ENCODE results near the gene PTPN13.
"Not testable (repeated sequence)": the region's sequence is repeated elsewhere in the genome, so short reads cannot be mapped to it uniquely, and the experiment has no call there.

Gene PTPN13

DNA sequence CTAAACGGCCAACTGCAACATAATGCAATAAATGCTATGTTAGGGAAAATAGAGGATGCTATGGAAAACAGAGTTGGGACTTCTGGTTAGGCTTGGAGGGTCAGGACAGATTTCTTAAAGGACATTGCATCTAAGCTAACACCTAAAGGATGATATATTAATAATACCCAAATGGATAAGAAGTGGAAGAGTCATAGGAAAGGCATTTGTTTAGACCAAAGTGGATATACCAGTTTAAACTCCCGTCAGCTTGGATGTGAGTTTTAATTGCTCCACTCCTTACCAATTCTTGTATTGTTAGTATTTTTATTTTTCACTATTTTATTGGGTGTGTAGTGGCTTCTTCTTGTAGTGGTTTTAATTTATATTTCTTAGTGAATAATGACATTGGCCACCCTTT lies 93.9 kb downstream of the PTPN13 start:
- in situ Hi-C loops (cut with HindIII; ENCODE audit: low sequenced_read_pairs): no loop called here

DNA sequence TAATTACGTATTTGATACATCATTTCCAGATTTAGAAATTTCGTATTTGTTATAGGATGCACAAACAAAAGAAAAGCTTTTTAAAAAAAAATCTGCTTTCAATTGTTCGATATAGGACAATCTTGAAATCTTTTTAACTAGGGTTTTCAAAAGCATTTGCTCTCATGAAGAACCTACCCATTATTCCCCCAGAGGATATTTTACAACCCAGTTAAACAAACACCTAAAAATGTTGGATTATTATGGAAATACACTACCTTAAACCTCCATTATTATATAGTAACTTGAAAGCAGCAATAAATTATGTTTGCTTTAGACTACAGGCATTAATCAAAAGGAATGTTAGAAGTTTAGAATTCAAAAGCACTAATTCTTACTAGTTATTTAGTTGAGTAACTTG lies 110.5 kb downstream of the PTPN13 start:
- in situ Hi-C loops (cut with HindIII; ENCODE audit: low sequenced_read_pairs): no loop called here

DNA sequence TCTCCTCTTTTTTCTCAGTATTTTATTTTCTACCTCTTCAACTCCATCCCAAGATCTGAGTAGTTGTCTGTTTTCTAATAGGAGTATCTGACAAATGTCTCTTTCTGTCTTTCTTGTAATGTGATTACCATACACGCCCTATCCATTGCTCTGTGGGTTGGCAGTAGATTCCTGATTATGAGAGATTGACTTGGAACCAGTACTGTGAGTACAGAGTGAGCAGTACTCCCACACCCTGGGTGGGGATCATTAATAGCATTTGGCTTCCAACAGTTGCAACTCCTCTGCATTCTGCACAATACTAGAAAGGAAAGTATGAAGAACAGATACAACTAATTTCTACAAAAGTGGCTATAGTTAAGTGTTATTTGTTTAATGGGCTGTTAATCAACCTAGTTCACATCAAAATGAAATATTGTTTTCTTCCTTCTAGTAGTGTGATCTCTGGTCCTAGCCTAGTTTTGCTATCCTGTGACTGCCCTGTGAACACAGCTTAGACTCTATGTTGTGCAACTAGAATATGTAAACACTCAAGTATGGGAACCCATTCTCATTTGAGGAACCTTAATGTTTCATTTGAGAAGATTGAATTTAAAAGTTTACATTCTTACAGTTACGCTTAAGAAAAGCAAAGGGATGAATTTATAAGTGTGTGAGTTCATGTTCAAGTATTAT lies 112.9 kb downstream of the PTPN13 start:
- in situ Hi-C loops (cut with HindIII; ENCODE audit: low sequenced_read_pairs): no loop called here

- in situ Hi-C loops (cut with HindIII; ENCODE audit: low sequenced_read_pairs): no loop called here
These were observed 123.5 kb downstream of the PTPN13 start for GRCh38 chr4:86717651-86718050.

- in situ Hi-C loops (cut with HindIII; ENCODE audit: low sequenced_read_pairs): no loop called here
These were observed 124.0 kb downstream of the PTPN13 start for GRCh38 chr4:86718152-86718551.

DNA sequence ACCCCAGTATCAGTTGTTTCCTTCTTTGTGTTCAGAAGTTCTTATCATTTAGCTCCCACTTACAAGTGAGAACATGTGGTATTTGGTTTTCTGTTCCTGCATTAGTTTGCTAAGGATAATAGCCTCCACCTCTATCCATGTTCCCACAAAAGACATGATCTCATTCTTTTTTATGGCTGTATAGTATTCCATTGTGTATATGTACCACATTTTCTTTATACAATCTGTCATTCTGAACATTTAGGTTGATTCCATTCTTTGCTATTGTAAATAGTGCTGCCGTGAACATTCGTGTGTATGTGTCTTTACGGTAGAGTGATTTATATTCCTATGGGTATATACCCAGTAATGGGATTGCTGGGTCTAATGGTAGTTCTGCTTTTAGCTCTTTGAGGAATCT lies 125.0 kb downstream of the PTPN13 start:
- in situ Hi-C loops (cut with HindIII; ENCODE audit: low sequenced_read_pairs): not testable (repeated sequence)

DNA sequence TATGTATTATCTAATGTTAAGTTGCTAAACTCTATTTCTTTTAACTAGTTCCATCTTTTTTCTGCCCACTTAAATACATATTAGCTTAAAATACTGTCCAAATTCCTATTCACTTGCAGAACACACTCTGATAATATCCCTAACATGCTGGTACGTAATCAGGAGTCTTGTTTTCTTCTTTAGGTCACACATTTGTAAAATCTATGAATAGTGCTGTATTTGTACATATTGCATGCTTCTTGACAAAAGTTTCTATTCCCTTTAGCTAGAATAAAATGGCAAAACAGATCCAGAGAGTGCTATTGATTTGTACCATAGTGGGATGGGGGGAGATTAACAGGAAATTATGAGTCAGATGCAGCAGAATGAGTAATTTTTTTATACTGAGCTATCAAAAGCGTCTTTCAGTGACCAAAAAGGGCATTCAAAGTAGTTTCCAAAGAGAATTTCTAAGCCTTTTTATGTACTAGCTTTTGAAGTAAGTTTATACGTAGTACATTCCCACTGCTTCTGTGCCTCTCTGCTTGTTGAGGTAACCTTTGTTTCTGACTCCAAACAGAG lies 126.5 kb downstream of the PTPN13 start:
- in situ Hi-C loops (cut with HindIII; ENCODE audit: low sequenced_read_pairs): no loop called here

- in situ Hi-C loops (cut with HindIII; ENCODE audit: low sequenced_read_pairs): no loop called here
These were observed 127.3 kb downstream of the PTPN13 start for GRCh38 chr4:86721412-86721811.

- in situ Hi-C loops (cut with HindIII; ENCODE audit: low sequenced_read_pairs): no loop called here
These were observed 136.2 kb downstream of the PTPN13 start for GRCh38 chr4:86730310-86730709.

- in situ Hi-C loops (cut with HindIII; ENCODE audit: low sequenced_read_pairs): no loop called here
These were observed 143.1 kb downstream of the PTPN13 start for GRCh38 chr4:86737244-86737643.

GRCh38 chr4:86741846-86742245 lies 147.7 kb downstream of the PTPN13 start:
- in situ Hi-C loops (cut with HindIII; ENCODE audit: low sequenced_read_pairs): no loop called here

GRCh38 chr4:86744570-86744969 lies 150.5 kb downstream of the PTPN13 start:
- in situ Hi-C loops (cut with HindIII; ENCODE audit: low sequenced_read_pairs): no loop called here

GRCh38 chr4:86749121-86749520 lies 155.0 kb downstream of the PTPN13 start:
- in situ Hi-C loops (cut with HindIII; ENCODE audit: low sequenced_read_pairs): no loop called here

DNA sequence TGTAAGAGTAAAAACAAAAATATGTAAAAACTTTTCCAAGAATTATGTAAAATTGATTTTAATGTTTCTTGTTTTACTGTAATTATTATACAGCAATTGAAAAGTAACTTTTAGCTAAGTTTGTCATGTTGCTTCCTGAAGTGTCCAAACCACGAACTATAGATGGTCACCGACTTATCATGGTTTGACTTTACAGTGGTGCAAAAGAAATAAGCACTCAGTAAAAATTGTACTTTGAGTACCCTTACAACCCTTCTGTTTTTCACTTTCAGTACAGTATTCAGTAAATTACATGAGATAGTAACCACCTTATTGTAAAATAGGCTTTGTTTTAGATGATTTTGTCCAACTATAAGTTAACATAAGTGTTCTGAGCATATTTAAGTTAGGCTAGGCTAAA lies 161.3 kb downstream of the PTPN13 start:
- in situ Hi-C loops (cut with HindIII; ENCODE audit: low sequenced_read_pairs): no loop called here

- in situ Hi-C loops (cut with HindIII; ENCODE audit: low sequenced_read_pairs): no loop called here
These were observed 163.4 kb downstream of the PTPN13 start for GRCh38 chr4:86757468-86757867.

DNA sequence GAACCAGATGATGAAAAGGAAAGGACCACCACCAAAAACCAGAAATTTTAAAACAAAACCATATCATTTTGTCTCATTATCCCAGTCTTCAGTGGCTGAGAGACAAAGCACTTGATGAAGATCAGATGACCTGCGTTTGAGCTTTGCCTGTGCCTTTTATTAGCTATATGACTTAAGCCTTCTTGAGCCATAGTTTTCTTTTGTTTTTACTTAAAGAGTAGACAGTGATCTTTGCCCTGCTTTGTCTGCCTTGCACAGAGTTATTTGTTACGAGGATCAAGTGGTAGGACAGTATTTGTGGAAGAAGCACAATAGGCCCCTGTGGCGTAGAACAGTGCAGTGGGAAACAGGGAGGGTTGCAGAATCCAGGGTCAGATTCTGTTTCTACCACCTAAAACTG lies 165.2 kb downstream of the PTPN13 start:
- in situ Hi-C loops (cut with HindIII; ENCODE audit: low sequenced_read_pairs): no loop called here

DNA sequence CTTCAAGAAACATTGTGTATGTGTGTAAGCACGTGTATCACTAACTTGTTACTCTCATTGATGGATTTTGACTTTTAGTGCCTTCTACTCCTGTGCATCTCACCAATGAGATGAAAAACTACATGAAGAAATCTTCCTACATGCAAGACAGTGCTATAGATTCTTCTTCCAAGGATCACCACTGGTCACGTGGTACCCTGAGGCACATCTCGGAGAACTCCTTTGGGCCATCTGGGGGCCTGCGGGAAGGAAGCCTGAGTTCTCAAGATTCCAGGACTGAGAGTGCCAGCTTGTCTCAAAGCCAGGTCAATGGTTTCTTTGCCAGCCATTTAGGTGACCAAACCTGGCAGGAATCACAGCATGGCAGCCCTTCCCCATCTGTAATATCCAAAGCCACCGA lies 168.5 kb downstream of the PTPN13 start:
- in situ Hi-C loops (cut with HindIII; ENCODE audit: low sequenced_read_pairs): no loop called here

DNA sequence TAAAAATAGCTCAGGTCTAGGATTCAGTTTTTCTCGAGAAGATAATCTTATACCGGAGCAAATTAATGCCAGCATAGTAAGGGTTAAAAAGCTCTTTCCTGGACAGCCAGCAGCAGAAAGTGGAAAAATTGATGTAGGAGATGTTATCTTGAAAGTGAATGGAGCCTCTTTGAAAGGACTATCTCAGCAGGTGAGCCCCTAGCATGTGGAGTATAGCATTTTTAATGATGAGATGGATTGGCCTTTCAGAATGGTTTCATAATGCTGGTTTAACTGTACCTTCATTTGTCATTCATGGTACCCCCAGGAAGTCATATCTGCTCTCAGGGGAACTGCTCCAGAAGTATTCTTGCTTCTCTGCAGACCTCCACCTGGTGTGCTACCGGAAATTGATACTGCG lies 175.7 kb downstream of the PTPN13 start:
- in situ Hi-C loops (cut with HindIII; ENCODE audit: low sequenced_read_pairs): no loop called here

DNA sequence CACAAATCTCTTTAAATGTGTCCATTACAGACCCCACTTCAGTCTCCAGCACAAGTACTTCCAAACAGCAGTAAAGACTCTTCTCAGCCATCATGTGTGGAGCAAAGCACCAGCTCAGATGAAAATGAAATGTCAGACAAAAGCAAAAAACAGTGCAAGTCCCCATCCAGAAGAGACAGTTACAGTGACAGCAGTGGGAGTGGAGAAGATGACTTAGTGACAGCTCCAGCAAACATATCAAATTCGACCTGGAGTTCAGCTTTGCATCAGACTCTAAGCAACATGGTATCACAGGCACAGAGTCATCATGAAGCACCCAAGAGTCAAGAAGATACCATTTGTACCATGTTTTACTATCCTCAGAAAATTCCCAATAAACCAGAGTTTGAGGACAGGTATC lies 177.0 kb downstream of the PTPN13 start:
- in situ Hi-C loops (cut with HindIII; ENCODE audit: low sequenced_read_pairs): no loop called here

GRCh38 chr4:86775061-86775460 lies 180.9 kb downstream of the PTPN13 start:
- in situ Hi-C loops (cut with HindIII; ENCODE audit: low sequenced_read_pairs): no loop called here

DNA sequence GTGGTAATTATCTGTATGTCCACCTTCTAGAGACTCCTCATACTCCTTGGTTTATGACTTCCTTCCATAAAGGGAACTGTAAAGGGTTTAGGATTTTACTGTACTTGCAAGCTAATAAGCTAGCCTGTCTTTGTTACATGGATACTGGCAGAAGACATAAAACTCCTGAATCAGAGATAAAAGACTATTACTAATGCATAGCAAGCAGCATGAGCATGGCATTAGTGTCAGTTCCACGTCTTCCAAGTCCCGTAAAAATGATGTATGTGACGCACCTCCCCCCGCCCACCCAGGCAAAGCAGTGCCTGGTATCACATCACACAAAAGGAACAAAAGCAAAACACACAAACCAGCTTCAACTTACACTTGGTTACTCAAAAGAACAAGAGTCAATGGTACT lies 184.1 kb downstream of the PTPN13 start:
- in situ Hi-C loops (cut with HindIII; ENCODE audit: low sequenced_read_pairs): no loop called here

DNA sequence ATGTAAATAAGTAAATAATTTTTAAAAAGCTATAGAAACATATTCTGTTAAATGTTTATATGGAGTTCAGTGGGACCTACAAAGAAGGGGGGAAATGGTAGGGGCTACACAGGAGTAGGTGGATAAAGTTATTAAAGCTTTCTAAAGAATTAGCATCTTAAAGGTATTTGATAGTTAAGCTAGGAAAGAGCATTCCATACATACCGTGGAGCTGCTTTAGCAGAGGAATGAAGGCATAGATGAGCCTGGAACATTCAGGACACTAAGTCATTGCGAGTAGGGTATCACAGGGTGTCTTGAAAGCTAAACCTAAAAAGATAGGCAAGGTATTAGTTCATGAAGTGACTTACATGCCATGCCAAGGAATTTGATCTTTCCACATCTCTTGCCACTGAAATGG lies 194.7 kb downstream of the PTPN13 start:
- in situ Hi-C loops (cut with HindIII; ENCODE audit: low sequenced_read_pairs): no loop called here

DNA sequence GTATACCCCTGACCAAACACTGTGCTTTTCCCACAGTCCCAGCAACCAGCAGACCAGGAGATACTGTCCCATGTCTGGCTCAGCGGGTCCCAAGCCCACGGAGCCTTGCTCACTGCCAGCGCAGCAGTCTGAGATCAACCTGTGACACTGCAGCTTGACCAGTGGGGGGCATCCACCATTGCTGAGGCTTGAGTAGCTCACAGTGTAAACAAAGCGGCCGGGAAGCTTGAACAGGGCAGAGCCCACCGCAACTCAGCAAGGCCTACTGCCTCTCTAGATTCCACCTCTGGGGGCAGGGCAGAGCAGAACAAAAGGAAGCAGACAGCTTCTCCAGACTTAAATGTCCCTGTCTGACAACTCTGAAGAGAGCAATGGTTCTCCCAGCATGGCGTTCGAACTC lies 197.0 kb downstream of the PTPN13 start:
- in situ Hi-C loops (cut with HindIII; ENCODE audit: low sequenced_read_pairs): no loop called here

All from endothelial cell of hepatic sinusoid (primary cell).